Activated naive CD4-positive, alpha-beta T cell treated with anti-CD3 and anti-CD28 coated beads, Interleukin-2, amount 50 U/mL, for 24 hours (primary cell): ENCODE results near the gene ZNF385B.

Experiments used
- H3K27ac Mint-ChIP-seq: one replicate; pipeline ENCODE4 v1.8.0; 2021; ENCODE audit warnings: mild to moderate bottlenecking, mixed read lengths
- H3K27me3 Mint-ChIP-seq: one replicate; pipeline ENCODE4 v1.8.0; 2021; ENCODE audit warnings: mixed read lengths
- H3K36me3 Mint-ChIP-seq: one replicate; pipeline ENCODE4 v1.8.0; 2021; ENCODE audit warnings: mixed read lengths
- H3K4me1 Mint-ChIP-seq: one replicate; pipeline ENCODE4 v1.8.0; 2021; ENCODE audit warnings: mixed read lengths
- H3K4me3 Mint-ChIP-seq: one replicate; pipeline ENCODE4 v1.8.0; 2021; ENCODE audit warnings: mild to moderate bottlenecking, mixed read lengths
- H3K9me3 Mint-ChIP-seq: one replicate; pipeline ENCODE4 v1.8.0; 2021; ENCODE audit warnings: mixed read lengths

Gene ZNF385B

DNA sequence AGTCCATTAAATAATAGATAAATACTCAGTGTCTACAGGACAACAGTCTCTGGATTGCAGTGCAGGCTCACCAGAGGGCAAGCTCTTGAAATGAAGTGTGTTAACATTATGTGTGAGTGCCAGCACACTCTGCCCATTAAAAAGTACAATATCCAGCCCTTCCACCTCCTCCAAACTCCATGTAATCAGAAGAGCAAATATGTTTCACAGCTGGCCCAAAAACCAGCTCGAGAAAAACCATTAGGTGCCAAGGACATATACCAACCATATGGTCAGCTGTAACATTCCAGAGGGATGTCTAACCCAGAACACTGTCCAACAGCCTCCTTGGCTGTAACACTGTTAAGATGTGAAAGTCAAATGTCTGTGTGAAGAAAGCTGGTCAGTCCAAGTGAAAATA lies 112.2 kb downstream of the ZNF385B start:
- no peak overlapping the region for H3K4me3 Mint-ChIP-seq
- no peaks in the 10 kb centered on the region for H3K36me3 Mint-ChIP-seq

GRCh38 chr2:179746981-179747380 lies 114.4 kb downstream of the ZNF385B start:
- H3K27me3 Mint-ChIP-seq, result peaks cover 4% of the 10 kb centered on the region
- no peak overlapping the region for H3K4me3 Mint-ChIP-seq
- no peaks in the 10 kb centered on the region for H3K4me1 Mint-ChIP-seq
- no peaks in the 10 kb centered on the region for H3K36me3 Mint-ChIP-seq
- no peak overlapping the region for H3K27ac Mint-ChIP-seq
- no peaks in the 10 kb centered on the region for H3K9me3 Mint-ChIP-seq

More for the DNA sequence above, 112.2 kb downstream of the ZNF385B start:
- Mint-ChIP-seq H3K4me1 (no peaks in the 10 kb centered on the region), H3K9me3 (no peaks in the 10 kb centered on the region), H3K27ac (no peak overlapping the region), H3K27me3 (peaks cover 8% of the 10 kb centered on the region)

DNA sequence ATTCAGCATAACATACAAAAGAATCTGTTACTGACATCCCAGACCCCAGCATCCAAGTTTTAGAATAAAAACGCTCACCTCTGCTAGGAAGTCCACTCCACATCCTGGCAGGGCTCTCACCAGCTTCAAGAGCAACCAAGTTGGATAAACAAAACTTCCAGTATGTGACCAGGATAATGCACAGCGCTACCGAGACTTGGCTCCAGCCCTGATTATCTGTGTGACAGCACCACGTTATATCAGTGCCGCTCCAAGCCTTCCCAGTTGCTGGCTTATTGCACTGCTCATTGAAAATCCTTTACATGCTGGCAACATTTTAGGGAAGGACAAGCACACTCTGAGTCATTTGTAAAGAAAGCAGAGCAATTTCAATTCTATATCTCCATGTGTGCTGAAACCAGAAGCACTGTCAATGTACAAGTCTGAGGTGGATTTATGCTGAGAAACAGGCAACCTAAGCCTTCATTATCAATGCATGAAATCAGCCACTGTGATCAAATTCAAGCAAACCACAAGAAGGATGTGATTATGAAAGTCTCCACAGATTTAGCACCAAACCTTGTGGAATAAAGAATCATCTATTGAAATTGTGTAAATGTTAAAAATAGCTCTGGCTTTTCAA lies 115.7 kb downstream of the ZNF385B start:
- Mint-ChIP-seq H3K27me3 (peaks cover 6% of the 10 kb centered on the region), H3K9me3 (no peaks in the 10 kb centered on the region), H3K36me3 (no peaks in the 10 kb centered on the region), H3K4me3 (no peak overlapping the region), H3K27ac (no peak overlapping the region), H3K4me1 (no peaks in the 10 kb centered on the region)

GRCh38 chr2:179744401-179744800 lies 117.0 kb downstream of the ZNF385B start:
- no peak overlapping the region for H3K4me3 Mint-ChIP-seq
- no peaks in the 10 kb centered on the region for H3K9me3 Mint-ChIP-seq
- peaks cover 7% of the 10 kb centered on the region for H3K27me3 Mint-ChIP-seq
- H3K36me3 Mint-ChIP-seq, result no peaks in the 10 kb centered on the region
- no peak overlapping the region for H3K27ac Mint-ChIP-seq
- no peaks in the 10 kb centered on the region for H3K4me1 Mint-ChIP-seq

DNA sequence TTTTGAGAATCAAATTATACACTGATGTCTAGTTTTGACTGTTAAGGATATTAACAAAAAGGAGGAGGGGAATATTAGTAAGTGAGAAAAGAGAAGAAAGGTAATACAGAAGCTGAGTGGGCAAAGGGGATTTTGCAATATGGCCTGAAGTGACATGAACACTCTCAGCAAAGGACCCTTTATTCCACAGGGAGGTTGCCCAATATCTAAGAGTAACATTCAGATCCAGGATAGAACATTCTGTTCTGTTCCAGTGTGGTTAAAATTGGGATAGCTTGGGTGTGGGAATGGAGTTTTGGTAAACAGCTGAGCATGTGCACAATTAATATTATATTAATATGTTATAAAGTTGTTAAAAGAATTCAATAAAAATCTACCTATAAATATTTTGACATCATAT lies 120.1 kb downstream of the ZNF385B start:
- Mint-ChIP-seq H3K36me3 (no peaks in the 10 kb centered on the region), H3K9me3 (no peaks in the 10 kb centered on the region), H3K4me3 (no peak overlapping the region), H3K27ac (no peak overlapping the region), H3K4me1 (no peaks in the 10 kb centered on the region), H3K27me3 (peaks cover 7% of the 10 kb centered on the region)

DNA sequence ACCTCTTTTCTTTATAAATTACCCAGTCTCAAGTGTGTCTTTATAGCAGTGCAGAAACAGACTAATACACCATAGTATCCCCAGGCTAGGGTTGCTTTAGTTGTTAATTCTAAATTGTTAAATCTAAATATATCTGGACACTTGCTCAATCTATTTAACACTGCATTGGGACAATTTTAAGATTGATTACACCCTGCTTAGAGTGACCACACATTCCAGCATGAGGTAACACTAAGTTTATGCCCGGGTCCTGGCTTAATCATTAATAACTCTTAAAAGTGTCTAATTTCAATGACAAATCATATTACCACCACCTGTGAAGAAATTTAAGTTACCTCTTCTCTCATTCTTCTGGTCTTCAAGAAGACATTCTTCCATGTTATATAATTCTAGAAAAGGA lies 131.4 kb downstream of the ZNF385B start:
- Mint-ChIP-seq H3K4me1 (no peaks in the 10 kb centered on the region), H3K9me3 (no peaks in the 10 kb centered on the region), H3K4me3 (no peak overlapping the region), H3K36me3 (no peaks in the 10 kb centered on the region), H3K27me3 (peaks cover 2% of the 10 kb centered on the region), H3K27ac (no peak overlapping the region)

GRCh38 chr2:179726461-179727180 lies 134.8 kb downstream of the ZNF385B start:
- H3K9me3 Mint-ChIP-seq, result no peaks in the 10 kb centered on the region
- H3K36me3 Mint-ChIP-seq, result no peaks in the 10 kb centered on the region
- H3K4me3 Mint-ChIP-seq, result no peak overlapping the region
- H3K27me3 Mint-ChIP-seq, result no peaks in the 10 kb centered on the region
- no peaks in the 10 kb centered on the region for H3K4me1 Mint-ChIP-seq
- H3K27ac Mint-ChIP-seq, result no peak overlapping the region

DNA sequence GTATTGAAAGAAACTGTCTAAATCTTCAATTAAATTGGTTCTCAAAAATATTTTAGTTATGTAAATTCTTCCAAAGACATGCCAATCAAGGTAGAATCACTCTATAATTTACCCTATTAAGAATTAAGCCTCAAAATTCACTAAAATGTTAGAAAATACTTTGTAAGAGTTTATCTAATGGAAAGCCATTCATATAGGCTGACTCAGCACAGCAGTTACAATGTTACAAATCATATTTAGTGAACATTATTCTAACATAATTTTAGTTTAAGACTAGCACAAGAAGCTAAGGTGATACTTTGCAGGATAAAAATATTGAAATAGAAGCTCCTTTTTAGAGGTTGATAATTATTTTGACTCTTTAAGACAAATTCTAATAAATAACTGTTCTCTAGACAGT lies 137.0 kb downstream of the ZNF385B start:
- no peaks in the 10 kb centered on the region for H3K36me3 Mint-ChIP-seq
- peaks cover 1% of the 10 kb centered on the region for H3K27me3 Mint-ChIP-seq
- H3K4me3 Mint-ChIP-seq, result no peak overlapping the region
- H3K27ac Mint-ChIP-seq, result no peak overlapping the region
- H3K4me1 Mint-ChIP-seq, result no peaks in the 10 kb centered on the region
- no peaks in the 10 kb centered on the region for H3K9me3 Mint-ChIP-seq

- Mint-ChIP-seq H3K36me3 (no peaks in the 10 kb centered on the region), H3K27ac (no peak overlapping the region), H3K4me3 (no peak overlapping the region), H3K9me3 (no peaks in the 10 kb centered on the region), H3K27me3 (peaks cover 5% of the 10 kb centered on the region), H3K4me1 (no peaks in the 10 kb centered on the region)
Observed at GRCh38 chr2:179720173-179720772, 141.1 kb downstream of the ZNF385B start.

DNA sequence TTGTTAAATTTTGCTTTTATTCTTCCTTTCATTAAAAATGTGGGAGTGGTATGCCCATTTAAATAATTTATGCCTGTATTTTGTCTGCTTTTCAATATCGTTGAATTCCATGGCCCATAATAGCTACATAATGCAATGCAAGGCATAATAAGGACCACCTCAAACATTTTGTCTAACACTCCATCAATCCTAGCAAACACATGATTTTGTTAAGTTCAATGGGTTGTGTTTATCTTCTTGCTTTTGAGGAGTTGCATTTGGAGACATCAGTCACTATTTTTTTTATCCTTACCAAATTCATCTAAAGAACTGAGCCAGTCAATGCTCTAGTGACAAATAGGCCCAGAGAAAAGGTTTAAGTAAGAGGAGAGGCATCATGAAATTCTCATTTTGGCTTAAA lies 145.5 kb downstream of the ZNF385B start:
- H3K9me3 Mint-ChIP-seq, result no peaks in the 10 kb centered on the region
- no peaks in the 10 kb centered on the region for H3K4me1 Mint-ChIP-seq
- H3K27me3 Mint-ChIP-seq, result peaks cover 5% of the 10 kb centered on the region
- H3K4me3 Mint-ChIP-seq, result no peak overlapping the region
- no peaks in the 10 kb centered on the region for H3K36me3 Mint-ChIP-seq
- H3K27ac Mint-ChIP-seq, result no peak overlapping the region

DNA sequence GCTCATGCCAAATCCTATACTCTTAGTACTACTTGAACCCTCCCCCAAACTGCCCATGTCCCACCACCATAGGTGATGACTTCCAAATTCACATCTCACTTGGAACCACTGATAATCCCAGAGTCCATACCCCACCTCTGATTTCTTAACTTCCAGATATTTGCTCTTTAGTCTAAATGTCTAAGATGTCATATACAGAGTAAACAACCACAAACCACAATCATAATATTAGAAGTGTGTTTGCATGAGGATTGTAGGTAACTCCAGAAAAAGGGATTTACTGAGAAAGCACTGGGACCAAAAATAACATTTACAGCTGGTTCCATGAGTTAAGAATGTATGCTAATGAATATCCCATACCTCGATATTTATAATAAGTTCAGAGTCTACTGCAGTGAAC lies 146.2 kb downstream of the ZNF385B start:
- H3K9me3 Mint-ChIP-seq, result no peaks in the 10 kb centered on the region

DNA sequence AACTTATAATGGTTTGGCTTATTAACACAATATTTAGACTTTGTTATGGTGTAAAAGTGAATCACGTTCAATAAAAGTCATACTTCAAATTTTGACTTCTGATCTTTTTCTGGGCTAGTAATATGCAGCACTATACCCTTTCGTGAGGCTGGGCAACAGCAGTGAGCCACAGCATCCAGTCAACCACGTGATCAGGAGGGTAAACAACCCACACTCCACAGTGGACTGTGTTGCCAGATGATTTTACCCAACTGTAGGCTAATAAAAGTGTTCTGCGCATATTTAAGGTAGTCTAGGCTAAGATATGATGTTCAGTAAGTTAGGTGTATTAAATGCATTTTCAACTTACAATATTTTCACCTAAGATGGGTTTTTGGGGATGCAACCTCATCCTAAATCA lies 148.6 kb downstream of the ZNF385B start:
- H3K36me3 Mint-ChIP-seq, result no peaks in the 10 kb centered on the region
- H3K9me3 Mint-ChIP-seq, result no peaks in the 10 kb centered on the region
- no peaks in the 10 kb centered on the region for H3K4me1 Mint-ChIP-seq
- no peak overlapping the region for H3K4me3 Mint-ChIP-seq
- no peak overlapping the region for H3K27ac Mint-ChIP-seq
- H3K27me3 Mint-ChIP-seq, result peaks cover 1% of the 10 kb centered on the region

More for the DNA sequence above, 146.2 kb downstream of the ZNF385B start:
- H3K27me3 Mint-ChIP-seq, result peaks cover 4% of the 10 kb centered on the region
- H3K4me3 Mint-ChIP-seq, result no peak overlapping the region
- H3K4me1 Mint-ChIP-seq, result no peaks in the 10 kb centered on the region
- no peak overlapping the region for H3K27ac Mint-ChIP-seq
- no peaks in the 10 kb centered on the region for H3K36me3 Mint-ChIP-seq

DNA sequence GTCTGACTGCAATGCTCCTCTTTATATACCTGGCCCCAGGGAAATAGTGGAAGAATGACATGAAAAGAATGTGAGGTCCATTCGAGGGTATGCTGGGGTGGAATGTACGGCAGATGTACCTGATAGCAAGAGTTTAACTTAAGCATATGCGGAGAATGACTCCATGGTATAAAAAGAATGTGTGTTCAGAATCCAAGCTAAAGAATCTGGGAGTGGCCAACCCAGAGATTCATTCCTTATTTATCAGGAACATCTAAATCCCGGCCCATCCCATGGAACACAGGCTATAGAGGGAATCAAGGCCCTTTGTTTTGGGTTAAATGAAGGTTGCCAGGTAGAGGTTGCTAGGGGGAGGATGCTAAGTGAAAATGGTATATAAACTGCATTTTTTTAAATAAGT lies 150.0 kb downstream of the ZNF385B start:
- Mint-ChIP-seq H3K36me3 (no peaks in the 10 kb centered on the region), H3K4me3 (no peak overlapping the region), H3K4me1 (no peaks in the 10 kb centered on the region), H3K9me3 (no peaks in the 10 kb centered on the region), H3K27ac (no peak overlapping the region), H3K27me3 (peaks cover 1% of the 10 kb centered on the region)

- H3K4me1 Mint-ChIP-seq, result no peaks in the 10 kb centered on the region
- no peak overlapping the region for H3K4me3 Mint-ChIP-seq
- no peaks in the 10 kb centered on the region for H3K36me3 Mint-ChIP-seq
- no peaks in the 10 kb centered on the region for H3K9me3 Mint-ChIP-seq
- H3K27ac Mint-ChIP-seq, result no peak overlapping the region
- H3K27me3 Mint-ChIP-seq, result no peaks in the 10 kb centered on the region
Observed at GRCh38 chr2:179703702-179704101, 157.7 kb downstream of the ZNF385B start.

GRCh38 chr2:179702912-179703311 lies 158.5 kb downstream of the ZNF385B start:
- Mint-ChIP-seq H3K4me1 (no peaks in the 10 kb centered on the region), H3K27me3 (no peaks in the 10 kb centered on the region), H3K4me3 (no peak overlapping the region), H3K36me3 (no peaks in the 10 kb centered on the region), H3K9me3 (no peaks in the 10 kb centered on the region), H3K27ac (no peak overlapping the region)

- H3K9me3 Mint-ChIP-seq, result no peaks in the 10 kb centered on the region
- no peaks in the 10 kb centered on the region for H3K36me3 Mint-ChIP-seq
- no peak overlapping the region for H3K4me3 Mint-ChIP-seq
- no peaks in the 10 kb centered on the region for H3K27me3 Mint-ChIP-seq
- H3K4me1 Mint-ChIP-seq, result no peaks in the 10 kb centered on the region
- no peak overlapping the region for H3K27ac Mint-ChIP-seq
Observed at GRCh38 chr2:179701524-179702110, 159.8 kb downstream of the ZNF385B start.
